ENCODE measurements around the gene CCR5AS.

Gene CCR5AS

GRCh38 chr3:46416125-46416810 is 9.4 kb upstream of the CCR5AS start:
- Mint-ChIP-seq H3K27ac (no peak overlapping the region), H3K27me3 (ENCODE audit: insufficient read depth) (peaks cover 24% of the 10 kb centered on the region), H3K4me3 (no peak overlapping the region), H3K36me3 (ENCODE audit: low read depth) (no peaks in the 10 kb centered on the region), H3K9me3 (no peaks in the 10 kb centered on the region), H3K4me1 (ENCODE audit: low read depth) (peaks cover 6% of the 10 kb centered on the region; the same call in 1 of the 2 replicates)
- DNase-seq: no peak
- no peak for TF ChIP-seq CTCF (IDR thresholded peaks at IDR 0.05)

- Mint-ChIP-seq H3K27ac (no peak overlapping the region), H3K4me1 (ENCODE audit: low read depth) (peaks cover 6% of the 10 kb centered on the region; the same call in 1 of the 2 replicates), H3K9me3 (no peaks in the 10 kb centered on the region), H3K27me3 (ENCODE audit: insufficient read depth) (peaks cover 29% of the 10 kb centered on the region), H3K36me3 (ENCODE audit: low read depth) (no peaks in the 10 kb centered on the region), H3K4me3 (no peak overlapping the region)
- no peak for TF ChIP-seq CTCF (IDR thresholded peaks at IDR 0.05)
- DNase-seq: no peak
Observed at GRCh38 chr3:46414739-46415138, 7.9 kb upstream of the CCR5AS start.

- Mint-ChIP-seq H3K4me1 (ENCODE audit: low read depth) (peaks cover 8% of the 10 kb centered on the region), H3K27me3 (ENCODE audit: insufficient read depth) (peaks cover 31% of the 10 kb centered on the region), H3K9me3 (no peaks in the 10 kb centered on the region), H3K27ac (no peak overlapping the region), H3K4me3 (no peak overlapping the region), H3K36me3 (ENCODE audit: low read depth) (no peaks in the 10 kb centered on the region)
- no peak for DNase-seq
- TF ChIP-seq CTCF (IDR thresholded peaks at IDR 0.05): no peak
Observed at GRCh38 chr3:46413951-46414350, 7.1 kb upstream of the CCR5AS start.

- Mint-ChIP-seq H3K4me3 (no peak overlapping the region), H3K36me3 (ENCODE audit: low read depth) (no peaks in the 10 kb centered on the region), H3K9me3 (no peaks in the 10 kb centered on the region), H3K27ac (no peak overlapping the region), H3K4me1 (ENCODE audit: low read depth) (peaks cover 19% of the 10 kb centered on the region), H3K27me3 (ENCODE audit: insufficient read depth) (peaks cover 27% of the 10 kb centered on the region)
- DNase-seq: no peak
- TF ChIP-seq CTCF (IDR thresholded peaks at IDR 0.05): no peak
Observed at GRCh38 chr3:46412786-46413298, 6.0 kb upstream of the CCR5AS start.

- Mint-ChIP-seq H3K9me3 (no peaks in the 10 kb centered on the region), H3K4me3 (no peak overlapping the region), H3K27me3 (ENCODE audit: insufficient read depth) (peaks cover 24% of the 10 kb centered on the region), H3K36me3 (ENCODE audit: low read depth) (no peaks in the 10 kb centered on the region), H3K27ac (no peak overlapping the region), H3K4me1 (ENCODE audit: low read depth) (peaks cover 34% of the 10 kb centered on the region)
- no peak for DNase-seq
- TF ChIP-seq CTCF (IDR thresholded peaks at IDR 0.05): peak; percentile 53
Observed at GRCh38 chr3:46411271-46411670, 4.4 kb upstream of the CCR5AS start.

Data from HFFc6 (cell line).